ENCODE results near the gene FGF18. TPM values are rescaled to one million over a fixed set of nuclear protein-coding genes. Genes with fewer than 3 reads are reported as not detected.
"Not testable (repeated sequence)": the region's sequence is repeated elsewhere in the genome, so short reads cannot be mapped to it uniquely, and the experiment has no call there.

The FGF18 gene
- total RNA-seq, 1 donor from 2014 or later = not detected

GRCh38 chr5:171397190-171397589 lies 22.3 kb upstream of the FGF18 start:
- DNase-seq (no peak), ATAC-seq (ENCODE audit: low read depth) (no peak)
- Mint-ChIP-seq H3K27me3 (no peaks in the 10 kb centered on the region), H3K9me3 (no peaks in the 10 kb centered on the region), H3K36me3 (ENCODE audit: low read depth) (peaks cover 93% of the 10 kb centered on the region), H3K4me1 (peaks cover 32% of the 10 kb centered on the region), H3K4me3 (no peak overlapping the region), H3K27ac (no peak overlapping the region)
- CTCF ChIA-PET = no interaction called here
- intact Hi-C loops (cut with micrococcal nuclease) = no loop called here
- TF ChIP-seq CTCF (IDR thresholded peaks at IDR 0.05) = no peak
- POLR2A ChIA-PET = interaction anchor here (1.0 kb wide), 1 partner anchor 9 kb away, joined by 3 read pairs; no protein-coding TSS in a partner anchor

GRCh38 chr5:171397599-171397998 lies 21.8 kb upstream of the FGF18 start:
- Mint-ChIP-seq H3K36me3 (ENCODE audit: low read depth) (peaks cover 90% of the 10 kb centered on the region), H3K27me3 (no peaks in the 10 kb centered on the region), H3K27ac (no peak overlapping the region), H3K4me1 (peaks cover 28% of the 10 kb centered on the region), H3K9me3 (no peaks in the 10 kb centered on the region), H3K4me3 (no peak overlapping the region)
- POLR2A ChIA-PET = interaction anchor here (1.0 kb wide), 1 partner anchor 9 kb away, joined by 3 read pairs; no protein-coding TSS in a partner anchor
- DNase-seq (no peak), ATAC-seq (ENCODE audit: low read depth) (no peak)
- no peak for TF ChIP-seq CTCF (IDR thresholded peaks at IDR 0.05)
- CTCF ChIA-PET = no interaction called here
- intact Hi-C loops (cut with micrococcal nuclease) = no loop called here

GRCh38 chr5:171398660-171399059 lies 20.8 kb upstream of the FGF18 start:
- H3K27me3 Mint-ChIP-seq; CTCF ChIA-PET; intact Hi-C loops (cut with micrococcal nuclease); DNase-seq; H3K27ac Mint-ChIP-seq; H3K4me3 Mint-ChIP-seq; H3K9me3 Mint-ChIP-seq; ATAC-seq (ENCODE audit: low read depth): not testable (repeated sequence)
- Mint-ChIP-seq H3K4me1 (peaks cover 22% of the 10 kb centered on the region), H3K36me3 (ENCODE audit: low read depth) (peaks cover 81% of the 10 kb centered on the region)
- POLR2A ChIA-PET = interaction anchor here (1.3 kb wide), 1 partner anchor 10 kb away, joined by 4 read pairs; the partner anchor contains the start of gene NPM1

- Mint-ChIP-seq H3K4me3 (no peak overlapping the region), H3K9me3 (no peaks in the 10 kb centered on the region), H3K4me1 (peaks cover 22% of the 10 kb centered on the region), H3K27me3 (no peaks in the 10 kb centered on the region), H3K36me3 (ENCODE audit: low read depth) (peaks cover 75% of the 10 kb centered on the region), H3K27ac (no peak overlapping the region)
- TF ChIP-seq CTCF (IDR thresholded peaks at IDR 0.05) = no peak
- CTCF ChIA-PET = no interaction called here
- DNase-seq (no peak), ATAC-seq (ENCODE audit: low read depth) (no peak)
- POLR2A ChIA-PET = interaction anchor here (0.7 to 0.8 kb wide), 3 partner anchors 11 to 22 kb away, joined by 3 to 8 read pairs (median 7); no protein-coding TSS in a partner anchor
- intact Hi-C loops (cut with micrococcal nuclease) = no loop called here
These were observed 19.3 kb upstream of the FGF18 start for GRCh38 chr5:171400169-171400568.

GRCh38 chr5:171401167-171401947 lies 18.1 kb upstream of the FGF18 start:
- ATAC-seq (ENCODE audit: low read depth) (no peak), DNase-seq (no peak)
- CTCF ChIA-PET = no interaction called here
- POLR2A ChIA-PET = interaction anchor here (0.8 kb wide), 2 partner anchors 8 to 14 kb away, joined by 3 to 7 read pairs; no protein-coding TSS in a partner anchor
- Mint-ChIP-seq H3K4me3 (no peak overlapping the region), H3K9me3 (no peaks in the 10 kb centered on the region), H3K27ac (no peak overlapping the region), H3K4me1 (peaks cover 16% of the 10 kb centered on the region), H3K36me3 (ENCODE audit: low read depth) (peaks cover 77% of the 10 kb centered on the region), H3K27me3 (no peaks in the 10 kb centered on the region)
- no peak for TF ChIP-seq CTCF (IDR thresholded peaks at IDR 0.05)
- intact Hi-C loops (cut with micrococcal nuclease) = no loop called here

- H3K9me3 Mint-ChIP-seq; H3K4me3 Mint-ChIP-seq; H3K4me1 Mint-ChIP-seq; ATAC-seq (ENCODE audit: low read depth); intact Hi-C loops (cut with micrococcal nuclease); H3K27me3 Mint-ChIP-seq; CTCF ChIA-PET; POLR2A ChIA-PET; H3K27ac Mint-ChIP-seq; DNase-seq: not testable (repeated sequence)
- peaks cover 76% of the 10 kb centered on the region for H3K36me3 Mint-ChIP-seq (ENCODE audit: low read depth)
These were observed 16.7 kb upstream of the FGF18 start for GRCh38 chr5:171402751-171403150.
